Measurements from ENCODE around the gene NSG2. TPM values are rescaled to one million over a fixed set of nuclear protein-coding genes. Genes with fewer than 3 reads are reported as not detected.

NSG2 gene
- not detected in 2 replicates for total RNA-seq

GRCh38 chr5:174045470-174046025 is at the start of gene NSG2:
TSS of gene NSG2 (plus strand) at chr5:174045706. CDS start at chr5:174046756, 1,050 bp downstream.

Other genes starting within 250 kb of the NSG2 start
- 34.9 and 42.2 TPM in 2 replicates for gene CPEB4, start 157.4 kb upstream of the NSG2 start, total RNA-seq
- gene C5orf47, start 56.5 kb upstream of the NSG2 start, total RNA-seq, result not detected in 2 replicates

All from articular chondrocyte of knee joint (primary cell).